ENCODE measurements around the gene LRIG2.

Gene LRIG2

GRCh38 chr1:113106910-113107309, 33.9 kb downstream of the LRIG2 start:
- in situ Hi-C loops (cut with MboI; ENCODE audit: low pct_unique_long_range_greater_than_20kb, low sequenced_read_pairs), result no loop called here
- no peak for DNase-seq

- no peak for DNase-seq
- in situ Hi-C loops (cut with MboI; ENCODE audit: low pct_unique_long_range_greater_than_20kb, low sequenced_read_pairs), result no loop called here
Measured at GRCh38 chr1:113109908-113110554, 37.0 kb downstream of the LRIG2 start.

- no peak for DNase-seq
- in situ Hi-C loops (cut with MboI; ENCODE audit: low pct_unique_long_range_greater_than_20kb, low sequenced_read_pairs), result no loop called here
Measured at GRCh38 chr1:113118266-113118665, 45.3 kb downstream of the LRIG2 start.

- in situ Hi-C loops (cut with MboI; ENCODE audit: low pct_unique_long_range_greater_than_20kb, low sequenced_read_pairs), result no loop called here
- DNase-seq, result no peak
Measured at GRCh38 chr1:113123737-113124136, 50.7 kb downstream of the LRIG2 start.

- in situ Hi-C loops (cut with MboI; ENCODE audit: low pct_unique_long_range_greater_than_20kb, low sequenced_read_pairs), result no loop called here
Measured at GRCh38 chr1:113124366-113124765, 51.4 kb downstream of the LRIG2 start.

GRCh38 chr1:113125517-113125916, 52.5 kb downstream of the LRIG2 start:
- in situ Hi-C loops (cut with MboI; ENCODE audit: low pct_unique_long_range_greater_than_20kb, low sequenced_read_pairs), result loop anchor here (25.0 kb wide), 1 partner anchor 562 kb away; no protein-coding TSS in a partner anchor
- no peak for DNase-seq

More at GRCh38 chr1:113124366-113124765, 51.4 kb downstream of the LRIG2 start:
- DNase-seq, result no peak

- no peak for DNase-seq
- in situ Hi-C loops (cut with MboI; ENCODE audit: low pct_unique_long_range_greater_than_20kb, low sequenced_read_pairs), result loop anchor here (25.0 kb wide), 1 partner anchor 561 kb away; no protein-coding TSS in a partner anchor
Measured at GRCh38 chr1:113126207-113126606, 53.2 kb downstream of the LRIG2 start.

GRCh38 chr1:113128116-113128515, 55.1 kb downstream of the LRIG2 start:
- in situ Hi-C loops (cut with MboI; ENCODE audit: low pct_unique_long_range_greater_than_20kb, low sequenced_read_pairs), result loop anchor here (25.0 kb wide), 1 partner anchor 559 kb away; no protein-coding TSS in a partner anchor

GRCh38 chr1:113129529-113130185, 56.7 kb downstream of the LRIG2 start:
- in situ Hi-C loops (cut with MboI; ENCODE audit: low pct_unique_long_range_greater_than_20kb, low sequenced_read_pairs), result loop anchor here (25.0 kb wide), 1 partner anchor 558 kb away; no protein-coding TSS in a partner anchor
- DNase-seq, result no peak

More at GRCh38 chr1:113128116-113128515, 55.1 kb downstream of the LRIG2 start:
- DNase-seq, result no peak

- in situ Hi-C loops (cut with MboI; ENCODE audit: low pct_unique_long_range_greater_than_20kb, low sequenced_read_pairs), result loop anchor here (25.0 kb wide), 1 partner anchor 554 kb away; no protein-coding TSS in a partner anchor
- no peak for DNase-seq
Measured at GRCh38 chr1:113133038-113133437, 60.0 kb downstream of the LRIG2 start.

- no peak for DNase-seq
- in situ Hi-C loops (cut with MboI; ENCODE audit: low pct_unique_long_range_greater_than_20kb, low sequenced_read_pairs), result loop anchor here (25.0 kb wide), 1 partner anchor 554 kb away; no protein-coding TSS in a partner anchor
Measured at GRCh38 chr1:113133759-113134158, 60.8 kb downstream of the LRIG2 start.

GRCh38 chr1:113135460-113135859, 62.5 kb downstream of the LRIG2 start:
- DNase-seq, result no peak
- in situ Hi-C loops (cut with MboI; ENCODE audit: low pct_unique_long_range_greater_than_20kb, low sequenced_read_pairs), result loop anchor here (25.0 kb wide), 1 partner anchor 552 kb away; no protein-coding TSS in a partner anchor

- no peak for DNase-seq
- in situ Hi-C loops (cut with MboI; ENCODE audit: low pct_unique_long_range_greater_than_20kb, low sequenced_read_pairs), result loop anchor here (25.0 kb wide), 1 partner anchor 551 kb away; no protein-coding TSS in a partner anchor
Measured at GRCh38 chr1:113136476-113136875, 63.5 kb downstream of the LRIG2 start.

GRCh38 chr1:113137563-113137962, 64.6 kb downstream of the LRIG2 start:
- in situ Hi-C loops (cut with MboI; ENCODE audit: low pct_unique_long_range_greater_than_20kb, low sequenced_read_pairs), result loop anchor here (25.0 kb wide), 1 partner anchor 550 kb away; no protein-coding TSS in a partner anchor
- DNase-seq, result no peak

- in situ Hi-C loops (cut with MboI; ENCODE audit: low pct_unique_long_range_greater_than_20kb, low sequenced_read_pairs), result loop anchor here (25.0 kb wide), 1 partner anchor 549 kb away; no protein-coding TSS in a partner anchor
- DNase-seq, result no peak
Measured at GRCh38 chr1:113138778-113139177, 65.8 kb downstream of the LRIG2 start.

- no peak for DNase-seq
- in situ Hi-C loops (cut with MboI; ENCODE audit: low pct_unique_long_range_greater_than_20kb, low sequenced_read_pairs), result loop anchor here (25.0 kb wide), 1 partner anchor 547 kb away; no protein-coding TSS in a partner anchor
Measured at GRCh38 chr1:113140176-113140575, 67.2 kb downstream of the LRIG2 start.

- in situ Hi-C loops (cut with MboI; ENCODE audit: low pct_unique_long_range_greater_than_20kb, low sequenced_read_pairs), result loop anchor here (25.0 kb wide), 1 partner anchor 546 kb away; no protein-coding TSS in a partner anchor
- peak; percentile 77 for DNase-seq
Measured at GRCh38 chr1:113140588-113141446, 67.8 kb downstream of the LRIG2 start.

- in situ Hi-C loops (cut with MboI; ENCODE audit: low pct_unique_long_range_greater_than_20kb, low sequenced_read_pairs), result loop anchor here (25.0 kb wide), 1 partner anchor 545 kb away; no protein-coding TSS in a partner anchor
- no peak for DNase-seq
Measured at GRCh38 chr1:113141650-113142473, 68.9 kb downstream of the LRIG2 start.

Measured in KBM-7 (cell line).